ENCODE data around the gene HBA2.
A peak's percentile ranks its signal among the peaks of the same experiment; 100 is the strongest.
"Not testable (repeated sequence)": the region's sequence is repeated elsewhere in the genome, so short reads cannot be mapped to it uniquely, and the experiment has no call there.

Gene HBA2

GRCh38 chr16:176006-176405 lies 3.3 kb downstream of the HBA2 start:
- not testable (repeated sequence) for DNase-seq

- not testable (repeated sequence) for DNase-seq
Measured at GRCh38 chr16:176477-177382, 4.1 kb downstream of the HBA2 start, which contains the start of gene HBA1. Gene HBA1, plus strand, starts transcription at chr16:176680. Its CDS starts 37 bp downstream, at chr16:176717.

GRCh38 chr16:177394-177822 lies 4.7 kb downstream of the HBA2 start:
- no peak for DNase-seq

- DNase-seq, result no peak
Measured at GRCh38 chr16:177981-178667, 5.4 kb downstream of the HBA2 start.

GRCh38 chr16:178668-179015 lies 6.0 kb downstream of the HBA2 start:
- DNase-seq, result no peak

GRCh38 chr16:179211-180092 lies 6.8 kb downstream of the HBA2 start:
- DNase-seq, result no peak

GRCh38 chr16:180101-180675 lies 7.5 kb downstream of the HBA2 start, which contains the start of gene HBQ1:
Gene HBQ1, plus strand, starts transcription at chr16:180459. Its CDS starts 28 bp downstream, at chr16:180487.
- DNase-seq, result peak; percentile 18

- DNase-seq, result peak; percentile 62
Measured at GRCh38 chr16:180681-181564, 8.2 kb downstream of the HBA2 start.

- DNase-seq, result no peak
Measured at GRCh38 chr16:181565-182021, 8.9 kb downstream of the HBA2 start.

- DNase-seq, result no peak
Measured at GRCh38 chr16:183005-183404, 10.3 kb downstream of the HBA2 start.

- DNase-seq, result no peak
Measured at GRCh38 chr16:185213-185612, 12.5 kb downstream of the HBA2 start.

GRCh38 chr16:185691-186090 lies 13.0 kb downstream of the HBA2 start:
- DNase-seq, result no peak

- DNase-seq, result no peak
Measured at GRCh38 chr16:187330-187729, 14.7 kb downstream of the HBA2 start.

GRCh38 chr16:188674-189073 lies 16.0 kb downstream of the HBA2 start:
- no peak for DNase-seq

- no peak for DNase-seq
Measured at GRCh38 chr16:189604-190186, 17.0 kb downstream of the HBA2 start.

GRCh38 chr16:191831-192230 lies 19.2 kb downstream of the HBA2 start:
- no peak for DNase-seq

- no peak for DNase-seq
Measured at GRCh38 chr16:192686-193085, 20.0 kb downstream of the HBA2 start.

GRCh38 chr16:193441-193840 lies 20.8 kb downstream of the HBA2 start:
- no peak for DNase-seq

GRCh38 chr16:194516-194915 lies 21.8 kb downstream of the HBA2 start:
- no peak for DNase-seq

- DNase-seq, result peak; percentile 61
Measured at GRCh38 chr16:200388-200787, 27.7 kb downstream of the HBA2 start.

GRCh38 chr16:203246-203645 lies 30.6 kb downstream of the HBA2 start:
- DNase-seq, result no peak

All from fibroblast of upper back skin (primary cell).